ENCODE results near the gene RSL1D1. TPM values are rescaled to one million over a fixed set of nuclear protein-coding genes. Genes with fewer than 3 reads are reported as not detected.

RSL1D1 gene
- total RNA-seq, 2 experiments from 2014 or later = 224 to 237 TPM

DNA sequence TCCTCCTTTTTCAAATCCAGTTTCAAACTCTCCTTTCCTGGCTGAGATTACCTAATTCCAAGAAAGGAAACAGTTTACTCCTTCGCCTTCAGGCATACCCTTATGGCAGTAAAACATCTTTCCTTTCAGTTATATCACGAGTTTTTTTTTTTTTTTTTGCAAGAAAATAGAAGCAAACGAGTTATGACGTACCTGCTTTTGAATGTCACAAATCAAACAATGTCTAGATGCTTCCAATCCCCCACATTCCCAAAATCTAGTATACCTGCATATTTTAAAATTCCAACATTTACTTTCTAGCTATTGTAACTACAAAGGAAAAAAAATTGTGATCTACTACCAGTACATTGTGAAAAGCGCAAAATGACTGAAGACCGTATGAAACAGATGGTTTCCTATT, 35.5 kb upstream of the RSL1D1 start:
- intact Hi-C loops (cut with DNase I, micrococcal nuclease) = loop anchor here in 1 of 2 experiments (10.0 kb wide), 1 partner anchor 178 kb away; no protein-coding TSS in a partner anchor
- TF ChIP-seq, protein P1, sequence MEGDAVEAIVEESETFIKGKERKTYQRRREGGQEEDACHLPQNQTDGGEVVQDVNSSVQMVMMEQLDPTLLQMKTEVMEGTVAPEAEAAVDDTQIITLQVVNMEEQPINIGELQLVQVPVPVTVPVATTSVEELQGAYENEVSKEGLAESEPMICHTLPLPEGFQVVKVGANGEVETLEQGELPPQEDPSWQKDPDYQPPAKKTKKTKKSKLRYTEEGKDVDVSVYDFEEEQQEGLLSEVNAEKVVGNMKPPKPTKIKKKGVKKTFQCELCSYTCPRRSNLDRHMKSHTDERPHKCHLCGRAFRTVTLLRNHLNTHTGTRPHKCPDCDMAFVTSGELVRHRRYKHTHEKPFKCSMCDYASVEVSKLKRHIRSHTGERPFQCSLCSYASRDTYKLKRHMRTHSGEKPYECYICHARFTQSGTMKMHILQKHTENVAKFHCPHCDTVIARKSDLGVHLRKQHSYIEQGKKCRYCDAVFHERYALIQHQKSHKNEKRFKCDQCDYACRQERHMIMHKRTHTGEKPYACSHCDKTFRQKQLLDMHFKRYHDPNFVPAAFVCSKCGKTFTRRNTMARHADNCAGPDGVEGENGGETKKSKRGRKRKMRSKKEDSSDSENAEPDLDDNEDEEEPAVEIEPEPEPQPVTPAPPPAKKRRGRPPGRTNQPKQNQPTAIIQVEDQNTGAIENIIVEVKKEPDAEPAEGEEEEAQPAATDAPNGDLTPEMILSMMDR (IDR thresholded peaks at IDR 0.05) = no peak
- Mint-ChIP-seq H3K27ac (no peak overlapping the region), H3K36me3 (ENCODE audit: low read depth) (peaks cover 85% of the 10 kb centered on the region), H3K27me3 (no peaks in the 10 kb centered on the region), H3K4me1 (ENCODE audit: low read depth) (no peaks in the 10 kb centered on the region), H3K4me3 (no peak overlapping the region), H3K9me3 (no peaks in the 10 kb centered on the region)
- POLR2A ChIA-PET = no interaction called here
- ATAC-seq (ENCODE audit: poor library complexity) = no peak
- CTCF ChIA-PET = no interaction called here
- Histone ChIP-seq H3K36me3 (ENCODE audit: insufficient read depth, low read length) (peaks cover 73% of the 10 kb centered on the region), H3K4me3 (ENCODE audit: low read length) (no peak overlapping the region), H3K27me3 (ENCODE audit: control insufficient read depth in 1 of 2, insufficient read depth in 2 of 2, low read length in 2 of 2) (no peaks in the 10 kb centered on the region), H3K4me1 (ENCODE audit: insufficient read depth, low read length) (no peaks in the 10 kb centered on the region), H3K9me3 (ENCODE audit: control insufficient read depth in 1 of 2, insufficient read depth in 1 of 2, low read length in 2 of 2) (no peaks in the 10 kb centered on the region), H3K27ac (ENCODE audit: low read depth in 1 of 2, low read length in 2 of 2) (no peak overlapping the region)
- no peak for DNase-seq

DNA sequence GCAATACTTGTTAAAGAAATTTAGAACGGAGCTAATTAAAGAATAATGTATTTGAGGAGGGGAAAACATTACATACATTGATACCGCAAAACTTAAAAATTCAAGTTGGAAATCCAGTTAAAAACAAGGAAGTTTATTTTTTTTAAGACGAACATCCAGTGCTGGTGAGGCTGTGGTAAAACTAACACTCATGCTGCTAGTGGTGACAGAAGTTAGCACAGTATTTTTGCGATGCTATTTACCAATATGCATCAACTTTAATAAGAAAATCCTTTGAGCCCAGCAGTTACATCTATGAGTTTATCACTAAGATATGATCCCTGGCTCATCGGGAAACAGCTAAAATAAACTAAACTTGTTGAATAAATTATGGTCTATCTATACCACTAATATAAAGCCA, 32.7 kb upstream of the RSL1D1 start:
- intact Hi-C loops (cut with DNase I, micrococcal nuclease) = loop anchor here in 1 of 2 experiments (10.0 kb wide), 1 partner anchor 181 kb away; no protein-coding TSS in a partner anchor
- H3K36me3 Mint-ChIP-seq (ENCODE audit: low read depth) = peaks cover 90% of the 10 kb centered on the region
- ChIA-PET POLR2A (no interaction called here), CTCF (interaction anchor here (0.6 kb wide), 1 partner anchor 18 kb away, joined by 3 read pairs; no protein-coding TSS in a partner anchor)
- Histone ChIP-seq H3K27ac (ENCODE audit: low read depth in 1 of 2, low read length in 2 of 2) (no peak overlapping the region), H3K9me3 (ENCODE audit: control insufficient read depth in 1 of 2, insufficient read depth in 1 of 2, low read length in 2 of 2) (no peaks in the 10 kb centered on the region), H3K4me1 (ENCODE audit: insufficient read depth, low read length) (no peaks in the 10 kb centered on the region), H3K4me3 (ENCODE audit: low read length) (no peak overlapping the region), H3K36me3 (ENCODE audit: insufficient read depth, low read length) (peaks cover 75% of the 10 kb centered on the region), H3K27me3 (ENCODE audit: control insufficient read depth in 1 of 2, insufficient read depth in 2 of 2, low read length in 2 of 2) (no peaks in the 10 kb centered on the region)
- TF ChIP-seq, protein P1 (IDR thresholded peaks at IDR 0.05) = no peak
- ATAC-seq (ENCODE audit: poor library complexity) (no peak), DNase-seq (no peak)
- H3K9me3 Mint-ChIP-seq = no peaks in the 10 kb centered on the region
- no peak overlapping the region for H3K4me3 Mint-ChIP-seq
- H3K4me1 Mint-ChIP-seq (ENCODE audit: low read depth) = peaks cover 4% of the 10 kb centered on the region
- no peak overlapping the region for H3K27ac Mint-ChIP-seq
- no peaks in the 10 kb centered on the region for H3K27me3 Mint-ChIP-seq

DNA sequence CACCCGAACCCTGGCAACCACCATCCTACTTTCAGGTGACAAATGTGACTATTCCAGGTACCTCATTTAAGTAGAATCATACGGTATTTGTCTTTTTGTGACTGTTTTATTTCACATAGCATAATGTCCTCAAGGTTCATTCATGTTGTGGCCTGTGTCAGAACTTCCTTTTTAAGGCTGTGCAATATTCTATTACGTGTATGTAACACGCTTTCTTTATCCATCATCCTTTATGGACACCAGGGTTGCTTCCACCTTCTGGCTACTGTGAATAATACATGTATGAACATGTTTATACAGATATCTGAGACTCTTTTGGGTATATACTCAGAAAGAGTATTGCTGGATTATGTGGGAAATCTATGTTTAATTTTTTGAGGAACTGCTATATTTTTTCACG, 28.7 kb upstream of the RSL1D1 start:
- peak in 1 of 14 experiments; percentile 6 for DNase-seq
- CTCF ChIA-PET = no interaction called here

More for the DNA sequence above, 28.7 kb upstream of the RSL1D1 start:
- ATAC-seq (ENCODE audit: poor library complexity) = peak; percentile 43
- Histone ChIP-seq H3K36me3 (ENCODE audit: insufficient read depth, low read length) (peaks cover 67% of the 10 kb centered on the region), H3K9me3 (ENCODE audit: control insufficient read depth in 1 of 2, insufficient read depth in 1 of 2, low read length in 2 of 2) (no peaks in the 10 kb centered on the region), H3K27me3 (ENCODE audit: control insufficient read depth in 1 of 2, insufficient read depth in 2 of 2, low read length in 2 of 2) (no peaks in the 10 kb centered on the region), H3K4me1 (ENCODE audit: insufficient read depth, low read length) (no peaks in the 10 kb centered on the region), H3K27ac (ENCODE audit: low read depth in 1 of 2, low read length in 2 of 2) (no peak overlapping the region), H3K4me3 (ENCODE audit: low read length) (no peak overlapping the region)
- Mint-ChIP-seq H3K4me3 (no peak overlapping the region), H3K27ac (peak overlapping the region; percentile 25), H3K4me1 (ENCODE audit: low read depth) (peaks cover 4% of the 10 kb centered on the region), H3K36me3 (ENCODE audit: low read depth) (peaks cover 86% of the 10 kb centered on the region), H3K27me3 (no peaks in the 10 kb centered on the region), H3K9me3 (no peaks in the 10 kb centered on the region)
- intact Hi-C loops (cut with DNase I, micrococcal nuclease) = loop anchor here in 1 of 2 experiments (10.0 kb wide), 1 partner anchor 185 kb away; no protein-coding TSS in a partner anchor
- POLR2A ChIA-PET = no interaction called here
- TF ChIP-seq, protein P1 (IDR thresholded peaks at IDR 0.05) = no peak
